Endodermal cell (in vitro differentiated cells): ENCODE results near the gene ITGA2. TPM values are rescaled to one million over a fixed set of nuclear protein-coding genes. Genes with fewer than 3 reads are reported as not detected.

Experiments used
- DNase-seq: peaks from one replicate; pipeline ENCODE4 v3.0.0-alpha.2; 2017
- H3K27ac ChIP-seq: 2 replicates; pipeline ENCODE4 v1.5.1; 2013; ENCODE audit warnings: mild to moderate bottlenecking, low read depth, low read length, moderate library complexity
- H3K27me3 ChIP-seq: 2 replicates; pipeline ENCODE4 v1.6.1; 2013; ENCODE audit warnings: mild to moderate bottlenecking, low read length, moderate library complexity; ENCODE audit not compliant: insufficient read depth, control insufficient read depth, poor library complexity, severe bottlenecking
- H3K36me3 ChIP-seq: 2 replicates; pipeline ENCODE4 v1.7.0; 2013; ENCODE audit warnings: mild to moderate bottlenecking, low read length, moderate library complexity; ENCODE audit not compliant: control insufficient read depth, insufficient read depth
- H3K4me1 ChIP-seq: one replicate; pipeline ENCODE4 v1.7.0; 2013; ENCODE audit warnings: low read length; ENCODE audit not compliant: control insufficient read depth, insufficient read depth
- H3K4me3 ChIP-seq: 2 replicates; pipeline ENCODE4 v1.5.1; 2013; ENCODE audit warnings: mild to moderate bottlenecking, low read length, moderate library complexity
- H3K9ac ChIP-seq: 2 replicates; pipeline ENCODE4 v1.6.1; 2013; ENCODE audit warnings: mild to moderate bottlenecking, low read length, moderate library complexity; ENCODE audit not compliant: poor library complexity, severe bottlenecking; ENCODE audit errors: extremely low read depth
- H3K9me3 ChIP-seq: 2 replicates; pipeline ENCODE4 v1.6.1; 2013; ENCODE audit warnings: mild to moderate bottlenecking, low read length, moderate library complexity; ENCODE audit not compliant: control insufficient read depth
- H3K27ac Mint-ChIP-seq: 2 replicates; pipeline ENCODE4 v1.8.0; 2020; ENCODE audit warnings: mixed read lengths
- H3K27me3 Mint-ChIP-seq: 2 replicates; pipeline ENCODE4 v1.8.0; 2021; ENCODE audit warnings: mild to moderate bottlenecking, mixed read lengths; ENCODE audit not compliant: insufficient read depth
- H3K36me3 Mint-ChIP-seq: 2 replicates; pipeline ENCODE4 v1.8.0; 2020; ENCODE audit warnings: low read depth, mixed read lengths
- H3K4me1 Mint-ChIP-seq: 2 replicates; pipeline ENCODE4 v1.8.0; 2020; ENCODE audit warnings: mixed read lengths
- H3K4me3 Mint-ChIP-seq: 2 replicates; pipeline ENCODE4 v1.8.0; 2020; ENCODE audit warnings: mild to moderate bottlenecking, moderate library complexity, mixed read lengths
- H3K9me3 Mint-ChIP-seq: 2 replicates; pipeline ENCODE4 v1.8.0; 2020; ENCODE audit warnings: mild to moderate bottlenecking, mixed read lengths
- WGBS, 2 experiments: methylation state at CpG; one replicate each; pipeline versions ENCODE4 v1.1.5 to v1.1.7; 2013; ENCODE audit warnings: missing lambda C conversion rate in 2 of 2, mixed read lengths in 1 of 2; ENCODE audit not compliant: insufficient coverage in 1 of 2, insufficient read length in 1 of 2; 5-methylcytosine and 5-hydroxymethylcytosine counted together
- total RNA-seq, 2 donors: library from RNA; stranded (reverse); fragmentation: NEBNext Ultra II Directional in 1 of 2; extraction: Animal tissue kit (Norgen Biotek cat#: 25700) in 1 of 2; gene quantifications; 2 replicates in 1 of 2; 3 replicates in 1 of 2; pipeline ENCODE4 v1.2.1, GENCODE V29; 2021
- TF ChIP-seq, protein P1 (sequence below): fragments of 200-600 bp; sonication (generic); conservative IDR thresholded peaks from 2 replicates; pipeline ENCODE4 v1.5.0; 2021; ENCODE audit warnings: antibody characterized with exemption, mild to moderate bottlenecking

Gene ITGA2
- total RNA-seq, 2 donors from 2014 or later: 1.3 to 4.0 TPM

DNA sequence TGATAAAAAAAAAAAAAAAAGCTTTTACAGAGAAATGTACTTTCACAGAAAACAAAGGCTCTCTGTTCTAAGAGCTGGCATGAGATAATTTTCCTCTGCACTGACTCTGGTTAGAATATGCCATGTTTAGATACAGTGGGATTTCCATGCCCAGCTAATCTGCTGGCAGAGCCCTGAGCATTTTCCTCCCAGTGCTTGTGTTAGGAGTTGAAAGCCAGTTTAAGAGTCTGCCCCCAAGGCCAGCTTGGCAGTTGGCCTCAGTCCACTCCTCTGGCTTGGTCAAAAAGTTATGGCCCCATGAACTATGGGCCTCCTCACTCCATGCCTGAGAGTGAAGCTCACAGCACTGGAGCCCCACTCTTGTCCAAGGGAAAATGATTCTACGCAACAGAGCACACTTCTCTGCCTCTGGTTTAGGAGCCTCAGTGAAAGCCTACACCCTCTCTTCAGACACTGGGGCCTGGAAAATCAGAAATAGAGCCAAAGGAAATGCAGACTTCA, 98.5 kb downstream of the ITGA2 start:
- H3K9ac ChIP-seq: no peak overlapping the region
- 97 to 100% methylated on average over 1 of the region's 1 CpG for WGBS, 2 experiments
- H3K27me3 ChIP-seq: no peaks in the 10 kb centered on the region
- no peak overlapping the region for H3K27ac Mint-ChIP-seq
- H3K4me3 ChIP-seq: no peak overlapping the region
- TF ChIP-seq, protein P1, sequence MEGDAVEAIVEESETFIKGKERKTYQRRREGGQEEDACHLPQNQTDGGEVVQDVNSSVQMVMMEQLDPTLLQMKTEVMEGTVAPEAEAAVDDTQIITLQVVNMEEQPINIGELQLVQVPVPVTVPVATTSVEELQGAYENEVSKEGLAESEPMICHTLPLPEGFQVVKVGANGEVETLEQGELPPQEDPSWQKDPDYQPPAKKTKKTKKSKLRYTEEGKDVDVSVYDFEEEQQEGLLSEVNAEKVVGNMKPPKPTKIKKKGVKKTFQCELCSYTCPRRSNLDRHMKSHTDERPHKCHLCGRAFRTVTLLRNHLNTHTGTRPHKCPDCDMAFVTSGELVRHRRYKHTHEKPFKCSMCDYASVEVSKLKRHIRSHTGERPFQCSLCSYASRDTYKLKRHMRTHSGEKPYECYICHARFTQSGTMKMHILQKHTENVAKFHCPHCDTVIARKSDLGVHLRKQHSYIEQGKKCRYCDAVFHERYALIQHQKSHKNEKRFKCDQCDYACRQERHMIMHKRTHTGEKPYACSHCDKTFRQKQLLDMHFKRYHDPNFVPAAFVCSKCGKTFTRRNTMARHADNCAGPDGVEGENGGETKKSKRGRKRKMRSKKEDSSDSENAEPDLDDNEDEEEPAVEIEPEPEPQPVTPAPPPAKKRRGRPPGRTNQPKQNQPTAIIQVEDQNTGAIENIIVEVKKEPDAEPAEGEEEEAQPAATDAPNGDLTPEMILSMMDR: no peak
- H3K36me3 ChIP-seq: no peaks in the 10 kb centered on the region
- H3K27ac ChIP-seq: no peak overlapping the region
- no peaks in the 10 kb centered on the region for H3K36me3 Mint-ChIP-seq
- no peaks in the 10 kb centered on the region for H3K9me3 ChIP-seq
- H3K27me3 Mint-ChIP-seq: no peaks in the 10 kb centered on the region
- H3K9me3 Mint-ChIP-seq: no peaks in the 10 kb centered on the region
- no peak overlapping the region for H3K4me3 Mint-ChIP-seq
- no peaks in the 10 kb centered on the region for H3K4me1 Mint-ChIP-seq
- DNase-seq: no peak
- no peaks in the 10 kb centered on the region for H3K4me1 ChIP-seq

DNA sequence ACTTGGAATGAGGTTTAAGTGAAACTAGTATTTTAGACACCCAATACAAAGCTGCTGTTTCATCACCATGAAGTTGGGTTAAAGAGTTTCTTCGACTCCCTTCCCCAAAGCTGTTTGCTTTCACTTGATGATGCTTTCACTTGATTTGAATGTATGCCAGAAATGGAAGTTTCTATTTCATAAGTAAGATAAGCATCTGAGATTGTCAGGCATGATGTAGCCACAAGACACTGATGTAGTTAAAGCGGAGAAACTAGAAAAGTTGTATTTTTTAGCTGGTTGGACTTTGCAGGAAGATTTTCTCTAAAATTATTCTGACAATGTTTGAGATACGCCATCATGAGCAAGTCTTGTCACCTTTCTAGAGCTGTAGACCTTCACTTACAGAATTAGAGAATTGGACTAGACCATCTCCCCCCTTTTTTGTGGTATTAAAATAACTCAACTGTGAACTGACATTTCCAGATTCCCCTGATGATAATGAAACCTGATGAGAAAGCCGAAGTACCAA, 100.4 kb downstream of the ITGA2 start:
- Mint-ChIP-seq H3K27me3 (no peaks in the 10 kb centered on the region), H3K36me3 (no peaks in the 10 kb centered on the region), H3K27ac (no peak overlapping the region), H3K9me3 (no peaks in the 10 kb centered on the region), H3K4me3 (no peak overlapping the region), H3K4me1 (no peaks in the 10 kb centered on the region)
- WGBS, 2 experiments: 94 to 100% methylated on average over 3 to 4 of the region's 4 CpGs
- no peaks in the 10 kb centered on the region for H3K4me1 ChIP-seq
- H3K27me3 ChIP-seq: no peaks in the 10 kb centered on the region
- no peaks in the 10 kb centered on the region for H3K36me3 ChIP-seq
- TF ChIP-seq, protein P1: no peak
- no peaks in the 10 kb centered on the region for H3K9me3 ChIP-seq
- H3K4me3 ChIP-seq: no peak overlapping the region
- DNase-seq: no peak
- no peak overlapping the region for H3K27ac ChIP-seq
- no peak overlapping the region for H3K9ac ChIP-seq

DNA sequence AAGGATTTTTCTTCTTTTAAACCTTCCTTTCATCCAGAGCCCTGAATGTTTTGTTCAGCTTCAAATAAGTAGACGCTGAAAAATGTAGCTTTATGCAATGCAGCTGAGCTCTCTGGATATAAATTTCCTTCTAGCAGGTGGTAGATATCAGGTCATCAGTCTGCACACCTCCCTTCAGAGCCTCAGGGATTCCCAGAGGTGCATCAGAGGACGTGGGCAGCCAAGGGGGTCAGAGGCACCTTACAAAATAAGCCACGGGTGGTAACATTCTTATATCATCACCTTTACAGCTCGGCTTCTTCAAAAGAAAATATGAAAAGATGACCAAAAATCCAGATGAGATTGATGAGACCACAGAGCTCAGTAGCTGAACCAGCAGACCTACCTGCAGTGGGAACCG, 101.1 kb downstream of the ITGA2 start:
- no peak overlapping the region for H3K4me3 Mint-ChIP-seq

More for the DNA sequence above, 101.1 kb downstream of the ITGA2 start:
- Mint-ChIP-seq H3K27me3 (no peaks in the 10 kb centered on the region), H3K9me3 (no peaks in the 10 kb centered on the region), H3K27ac (no peak overlapping the region), H3K4me1 (no peaks in the 10 kb centered on the region), H3K36me3 (no peaks in the 10 kb centered on the region)
- no peak for DNase-seq
- H3K27me3 ChIP-seq: no peaks in the 10 kb centered on the region
- H3K36me3 ChIP-seq: no peaks in the 10 kb centered on the region
- no peaks in the 10 kb centered on the region for H3K9me3 ChIP-seq
- TF ChIP-seq, protein P1: no peak
- WGBS, 2 experiments: 89 to 100% methylated on average over 3 to 5 of the region's 5 CpGs
- no peak overlapping the region for H3K27ac ChIP-seq
- H3K9ac ChIP-seq: no peak overlapping the region
- H3K4me1 ChIP-seq: no peaks in the 10 kb centered on the region
- no peak overlapping the region for H3K4me3 ChIP-seq
